ENCODE data around the gene RNF214. TPM values are rescaled to one million over a fixed set of nuclear protein-coding genes. Genes with fewer than 3 reads are reported as not detected.

The RNF214 gene
- total RNA-seq, 3 donors from 2014 or later, result 12.3 to 13.3 (median 12.5) TPM

- no peaks in the 10 kb centered on the region for H3K27me3 ChIP-seq
- no peaks in the 10 kb centered on the region for H3K9me3 ChIP-seq
- intact Hi-C loops (cut with DNase I; ENCODE audit: low total_unique reads), result loop anchor here (10.0 kb wide), 1 partner anchor 45 kb away; the partner anchor contains the start of gene PAFAH1B2
- no peaks in the 10 kb centered on the region for H3K4me1 ChIP-seq
- H3K4me3 ChIP-seq, result no peak overlapping the region
- no peak overlapping the region for H3K27ac ChIP-seq
- TF ChIP-seq CTCF (IDR thresholded peaks at IDR 0.05) (no peak), POLR2A (IDR thresholded peaks at IDR 0.05) (no peak), POLR2AphosphoS5 (IDR thresholded peaks at IDR 0.05) (no peak)
- H3K36me3 ChIP-seq, result no peaks in the 10 kb centered on the region
- peak in 1 of 2 donors; percentile 27 for DNase-seq (ENCODE audit: low spot score in 2 of 2)
Observed at GRCh38 chr11:117189941-117190544, 42.4 kb upstream of the RNF214 start.

- Histone ChIP-seq H3K27ac (no peak overlapping the region), H3K9me3 (no peaks in the 10 kb centered on the region), H3K4me1 (no peaks in the 10 kb centered on the region), H3K4me3 (no peak overlapping the region), H3K36me3 (no peaks in the 10 kb centered on the region), H3K27me3 (no peaks in the 10 kb centered on the region)
- no peak for DNase-seq (ENCODE audit: low spot score in 2 of 2)
- no peak for TF ChIP-seq POLR2A (IDR thresholded peaks at IDR 0.05)
- no peak for TF ChIP-seq POLR2AphosphoS5 (IDR thresholded peaks at IDR 0.05)
- no peak for TF ChIP-seq CTCF (IDR thresholded peaks at IDR 0.05)
- intact Hi-C loops (cut with DNase I; ENCODE audit: low total_unique reads), result loop anchor here (10.0 kb wide), 1 partner anchor 47 kb away; the partner anchor contains the start of gene PAFAH1B2
Observed at GRCh38 chr11:117191680-117192400, 40.6 kb upstream of the RNF214 start.

- no peaks in the 10 kb centered on the region for H3K36me3 ChIP-seq
- intact Hi-C loops (cut with DNase I; ENCODE audit: low total_unique reads), result loop anchor here (10.0 kb wide), 1 partner anchor 48 kb away; the partner anchor contains the start of gene PAFAH1B2
- H3K4me3 ChIP-seq, result no peak overlapping the region
- H3K27ac ChIP-seq, result peak overlapping the region in 1 of 2 donors; percentile 25
- H3K4me1 ChIP-seq, result no peaks in the 10 kb centered on the region
- no peak for TF ChIP-seq POLR2A (IDR thresholded peaks at IDR 0.05)
- TF ChIP-seq POLR2AphosphoS5 (IDR thresholded peaks at IDR 0.05), result no peak
- TF ChIP-seq CTCF (IDR thresholded peaks at IDR 0.05), result no peak
- no peaks in the 10 kb centered on the region for H3K9me3 ChIP-seq
- DNase-seq (ENCODE audit: low spot score in 2 of 2), result no peak
- H3K27me3 ChIP-seq, result no peaks in the 10 kb centered on the region
Observed at GRCh38 chr11:117192401-117192875, 40.0 kb upstream of the RNF214 start.

GRCh38 chr11:117193130-117194020 lies 39.1 kb upstream of the RNF214 start:
- H3K9me3 ChIP-seq, result no peaks in the 10 kb centered on the region
- DNase-seq (ENCODE audit: low spot score in 2 of 2), result no peak
- H3K4me3 ChIP-seq, result no peak overlapping the region
- no peaks in the 10 kb centered on the region for H3K27me3 ChIP-seq
- no peaks in the 10 kb centered on the region for H3K36me3 ChIP-seq
- peaks cover 0 to 7% of the 10 kb centered on the region in 2 donors for H3K4me1 ChIP-seq
- intact Hi-C loops (cut with DNase I; ENCODE audit: low total_unique reads), result loop anchor here (10.0 kb wide), 1 partner anchor 49 kb away; the partner anchor contains the start of gene PAFAH1B2
- H3K27ac ChIP-seq, result no peak overlapping the region
- TF ChIP-seq POLR2A (IDR thresholded peaks at IDR 0.05), result no peak
- TF ChIP-seq CTCF (IDR thresholded peaks at IDR 0.05), result no peak
- no peak for TF ChIP-seq POLR2AphosphoS5 (IDR thresholded peaks at IDR 0.05)
